Natural killer cell (primary cell): ENCODE data around the gene OR5K1. TPM values are rescaled to one million over a fixed set of nuclear protein-coding genes. Genes with fewer than 3 reads are reported as not detected.

Source experiments
- ATAC-seq, 3 donors: fragments of 150-1000 bp in 2 of 3; fragments of 200-7000 bp in 1 of 3; cut with Tn5 transposase; 1 replicate in 1 of 3; 2 replicates in 2 of 3; pipeline ENCODE4 v1.10.0; 2021; ENCODE audit warnings: mild to moderate bottlenecking in 2 of 3, moderate library complexity in 2 of 3
- DNase-seq, 2 donors: peaks; one replicate each; pipeline versions ENCODE4 v3.0.0 to v3.0.0-alpha.2; 2013 to 2021; ENCODE audit warnings: mixed read lengths in 1 of 2
- H3K27ac ChIP-seq: one replicate; pipeline ENCODE4 v1.5.1; 2013; ENCODE audit warnings: mild to moderate bottlenecking, low read length
- H3K27me3 ChIP-seq: one replicate; pipeline ENCODE4 v1.6.1; 2013; ENCODE audit warnings: low read length; ENCODE audit not compliant: control insufficient read depth, insufficient read depth
- H3K36me3 ChIP-seq: one replicate; pipeline ENCODE4 v1.6.1; 2013; ENCODE audit warnings: low read length; ENCODE audit not compliant: control insufficient read depth, insufficient read depth
- H3K4me1 ChIP-seq: one replicate; pipeline ENCODE4 v1.6.1; 2013; ENCODE audit warnings: low read length; ENCODE audit not compliant: control insufficient read depth, insufficient read depth
- H3K4me3 ChIP-seq: one replicate; pipeline ENCODE4 v1.5.1; 2013; ENCODE audit warnings: low read length
- H3K9me3 ChIP-seq: one replicate; pipeline ENCODE4 v1.6.1; 2013; ENCODE audit warnings: low read length; ENCODE audit not compliant: control insufficient read depth, insufficient read depth
- H3K27ac Mint-ChIP-seq, 2 donors: one replicate each; pipeline ENCODE4 v1.8.0; 2022; ENCODE audit warnings: mild to moderate bottlenecking in 2 of 2, mixed read lengths in 2 of 2, moderate library complexity in 1 of 2
- H3K27me3 Mint-ChIP-seq, 2 donors: one replicate each; pipeline ENCODE4 v1.8.0; 2022; ENCODE audit warnings: low read depth in 2 of 2, mixed read lengths in 2 of 2
- H3K36me3 Mint-ChIP-seq: one replicate; pipeline ENCODE4 v1.8.0; 2022; ENCODE audit warnings: mixed read lengths
- H3K4me1 Mint-ChIP-seq, 2 donors: one replicate each; pipeline ENCODE4 v1.8.0; 2022; ENCODE audit warnings: mixed read lengths in 2 of 2
- H3K4me3 Mint-ChIP-seq: one replicate; pipeline ENCODE4 v1.8.0; 2022; ENCODE audit warnings: mild to moderate bottlenecking, moderate library complexity, mixed read lengths
- H3K9me3 Mint-ChIP-seq, 2 donors: one replicate each; pipeline ENCODE4 v1.8.0; 2022; ENCODE audit warnings: mixed read lengths in 2 of 2
- WGBS: methylation state at CpG from one replicate; pipeline ENCODE4 v1.1.7; 2013; ENCODE audit warnings: missing lambda C conversion rate; ENCODE audit not compliant: insufficient coverage; 5-methylcytosine and 5-hydroxymethylcytosine counted together
- intact Hi-C: fragments of 100-400 bp; cut with micrococcal nuclease; formaldehyde crosslinking; loops from one replicate; pipeline ENCODE4 v1.14.2; 2022
- total RNA-seq, 4 donors: library from RNA; stranded (reverse); fragments of 120-200 nt in 1 of 4; gene quantifications; one replicate each; pipeline versions ENCODE4 v1.2.3 to v1.2.4, GENCODE V29; 2013 to 2022
- TF ChIP-seq, protein P1 (sequence below): fragments of 200-600 bp; IDR thresholded peaks from one replicate; pipeline ENCODE4 v1.8.0; 2022; ENCODE audit warnings: antibody characterized with exemption

OR5K1 gene
- total RNA-seq, 3 donors from 2014 or later (not counting 1 experiment from before 2014, with no cell fraction given), result not detected

DNA sequence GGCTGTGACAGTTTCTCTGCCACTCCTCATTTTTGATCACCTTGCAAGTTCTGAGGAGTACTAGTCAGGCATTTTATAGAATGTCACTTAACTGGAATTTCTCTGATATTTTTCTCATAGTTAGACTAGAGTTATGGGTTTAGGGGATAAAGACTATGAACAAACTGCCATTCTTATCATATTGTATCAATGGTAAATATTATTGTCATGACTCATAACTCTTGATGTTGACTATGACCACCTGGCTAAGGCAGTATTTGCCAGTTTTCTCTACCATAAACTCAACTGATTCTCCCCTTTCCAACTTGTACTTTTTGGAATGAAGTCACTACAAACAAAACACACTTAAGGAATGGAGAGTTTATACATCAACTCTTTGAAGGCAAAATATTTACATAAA lies 22.7 kb upstream of the OR5K1 start:
- H3K9me3 Mint-ChIP-seq, result no peaks in the 10 kb centered on the region
- intact Hi-C loops, result no loop called here

DNA sequence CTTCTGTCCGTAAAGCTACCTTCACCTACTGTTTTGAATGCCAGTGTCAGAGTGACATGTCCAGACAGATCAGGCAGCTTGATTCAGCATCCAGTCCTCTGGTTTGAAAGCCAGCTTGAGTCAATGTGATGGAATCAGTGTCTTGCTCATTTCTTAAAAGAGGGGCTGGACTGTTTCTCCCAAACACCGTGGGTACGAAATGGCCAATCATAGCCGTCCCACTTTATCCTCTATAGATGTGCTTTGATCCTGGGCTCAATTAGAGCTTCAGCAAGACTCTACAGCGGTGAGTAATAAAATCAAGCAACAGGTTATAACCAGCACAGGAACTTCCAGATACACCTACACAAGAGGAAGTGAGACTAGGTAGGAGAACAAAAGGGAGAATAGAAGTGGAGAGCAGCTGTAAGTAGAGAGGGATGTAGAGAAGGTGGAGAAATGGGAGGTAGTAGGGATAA lies 17.0 kb upstream of the OR5K1 start:
- no peak overlapping the region for H3K27ac ChIP-seq
- Mint-ChIP-seq H3K27me3 (peaks cover 11 to 27% of the 10 kb centered on the region in 2 donors), H3K4me3 (no peak overlapping the region), H3K4me1 (no peaks in the 10 kb centered on the region), H3K27ac (no peak overlapping the region), H3K9me3 (peaks cover 0 to 4% of the 10 kb centered on the region in 2 donors), H3K36me3 (no peaks in the 10 kb centered on the region)
- intact Hi-C loops, result no loop called here
- ATAC-seq (no peak), DNase-seq (no peak)
- H3K27me3 ChIP-seq, result peaks cover 5% of the 10 kb centered on the region
- 84% methylated on average over 5 of the region's 5 CpGs for WGBS
- no peak overlapping the region for H3K4me3 ChIP-seq
- peaks cover 3% of the 10 kb centered on the region for H3K4me1 ChIP-seq
- no peaks in the 10 kb centered on the region for H3K36me3 ChIP-seq
- no peaks in the 10 kb centered on the region for H3K9me3 ChIP-seq
- TF ChIP-seq, protein P1, sequence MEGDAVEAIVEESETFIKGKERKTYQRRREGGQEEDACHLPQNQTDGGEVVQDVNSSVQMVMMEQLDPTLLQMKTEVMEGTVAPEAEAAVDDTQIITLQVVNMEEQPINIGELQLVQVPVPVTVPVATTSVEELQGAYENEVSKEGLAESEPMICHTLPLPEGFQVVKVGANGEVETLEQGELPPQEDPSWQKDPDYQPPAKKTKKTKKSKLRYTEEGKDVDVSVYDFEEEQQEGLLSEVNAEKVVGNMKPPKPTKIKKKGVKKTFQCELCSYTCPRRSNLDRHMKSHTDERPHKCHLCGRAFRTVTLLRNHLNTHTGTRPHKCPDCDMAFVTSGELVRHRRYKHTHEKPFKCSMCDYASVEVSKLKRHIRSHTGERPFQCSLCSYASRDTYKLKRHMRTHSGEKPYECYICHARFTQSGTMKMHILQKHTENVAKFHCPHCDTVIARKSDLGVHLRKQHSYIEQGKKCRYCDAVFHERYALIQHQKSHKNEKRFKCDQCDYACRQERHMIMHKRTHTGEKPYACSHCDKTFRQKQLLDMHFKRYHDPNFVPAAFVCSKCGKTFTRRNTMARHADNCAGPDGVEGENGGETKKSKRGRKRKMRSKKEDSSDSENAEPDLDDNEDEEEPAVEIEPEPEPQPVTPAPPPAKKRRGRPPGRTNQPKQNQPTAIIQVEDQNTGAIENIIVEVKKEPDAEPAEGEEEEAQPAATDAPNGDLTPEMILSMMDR, result no peak

More for the DNA sequence above, 22.7 kb upstream of the OR5K1 start:
- DNase-seq, result no peak
- H3K4me3 ChIP-seq, result no peak overlapping the region
- ATAC-seq, result no peak
- H3K9me3 ChIP-seq, result no peaks in the 10 kb centered on the region
- Mint-ChIP-seq H3K4me3 (no peak overlapping the region), H3K4me1 (no peaks in the 10 kb centered on the region), H3K27me3 (peaks cover 7 to 21% of the 10 kb centered on the region in 2 donors), H3K27ac (no peak overlapping the region), H3K36me3 (no peaks in the 10 kb centered on the region)
- H3K36me3 ChIP-seq, result no peaks in the 10 kb centered on the region
- H3K4me1 ChIP-seq, result no peaks in the 10 kb centered on the region
- peaks cover 3% of the 10 kb centered on the region for H3K27me3 ChIP-seq
- no peak overlapping the region for H3K27ac ChIP-seq
- TF ChIP-seq, protein P1, result no peak

DNA sequence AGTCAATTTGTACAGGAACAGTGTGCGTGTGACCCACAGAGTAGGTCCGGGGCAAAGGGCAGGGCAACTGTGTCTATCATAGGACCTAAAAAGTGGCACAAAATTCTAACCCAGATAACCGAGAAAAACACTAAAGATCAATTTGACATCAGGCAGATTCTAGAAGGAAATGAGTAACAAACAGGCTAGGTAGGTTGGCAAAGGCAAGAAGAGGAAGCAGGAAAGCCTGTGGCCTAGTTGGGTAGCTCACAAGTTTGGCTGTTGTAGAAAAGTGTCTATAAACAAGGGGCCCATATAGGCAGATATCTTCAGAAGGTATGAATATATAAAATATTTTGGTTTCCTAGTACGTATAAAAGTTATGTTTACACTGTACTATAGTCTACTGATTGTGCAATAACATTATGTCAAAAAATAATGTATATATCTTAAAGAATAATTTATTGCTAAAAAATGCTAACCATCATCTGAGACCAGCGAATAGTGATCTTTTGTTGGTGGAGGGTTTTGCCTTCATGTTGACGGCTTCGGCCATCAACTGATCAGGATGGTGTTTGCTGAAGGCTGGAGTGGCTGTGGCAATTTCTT lies 13.3 kb upstream of the OR5K1 start:
- peaks cover 2% of the 10 kb centered on the region for H3K27me3 ChIP-seq
- ATAC-seq (no peak), DNase-seq (no peak)
- no peak overlapping the region for H3K27ac ChIP-seq
- no peak overlapping the region for H3K27ac Mint-ChIP-seq
- H3K36me3 Mint-ChIP-seq, result no peaks in the 10 kb centered on the region
- TF ChIP-seq, protein P1, result no peak
- peaks cover 3% of the 10 kb centered on the region for H3K4me1 ChIP-seq
- H3K4me1 Mint-ChIP-seq, result no peaks in the 10 kb centered on the region
- intact Hi-C loops, result no loop called here
- WGBS, result 88% methylated on average over 6 of the region's 7 CpGs
- no peaks in the 10 kb centered on the region for H3K36me3 ChIP-seq
- H3K27me3 Mint-ChIP-seq, result peaks cover 8 to 12% of the 10 kb centered on the region in 2 donors
- no peaks in the 10 kb centered on the region for H3K9me3 ChIP-seq
- H3K4me3 Mint-ChIP-seq, result no peak overlapping the region
- no peak overlapping the region for H3K4me3 ChIP-seq
- peaks cover 0 to 4% of the 10 kb centered on the region in 2 donors for H3K9me3 Mint-ChIP-seq

DNA sequence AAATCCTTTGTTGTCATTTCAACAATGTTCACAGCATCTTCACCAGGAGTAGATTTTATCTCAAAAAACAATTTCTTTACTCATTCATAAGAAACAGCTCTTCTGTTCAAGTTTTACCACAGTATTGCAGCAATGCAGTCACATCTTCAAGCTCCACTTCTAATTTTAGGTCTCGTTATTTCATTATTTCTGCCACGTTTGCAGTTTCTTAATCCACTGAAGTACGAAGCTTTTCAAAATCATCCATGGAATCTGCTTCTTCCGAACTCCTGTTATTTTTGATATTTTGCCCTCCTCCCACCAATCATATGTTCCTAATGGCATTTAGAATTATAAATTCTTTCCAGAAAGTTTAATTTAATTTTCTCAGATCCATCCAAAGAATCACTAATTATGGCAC lies 12.6 kb upstream of the OR5K1 start:
- Mint-ChIP-seq H3K9me3 (peaks cover 0 to 4% of the 10 kb centered on the region in 2 donors), H3K4me3 (no peak overlapping the region), H3K4me1 (no peaks in the 10 kb centered on the region), H3K27ac (no peak overlapping the region), H3K36me3 (no peaks in the 10 kb centered on the region), H3K27me3 (peaks cover 4 to 7% of the 10 kb centered on the region in 2 donors)
- intact Hi-C loops, result no loop called here
- Histone ChIP-seq H3K36me3 (no peaks in the 10 kb centered on the region), H3K9me3 (no peaks in the 10 kb centered on the region), H3K27ac (no peak overlapping the region), H3K4me3 (no peak overlapping the region), H3K27me3 (peaks cover 2% of the 10 kb centered on the region), H3K4me1 (peaks cover 3% of the 10 kb centered on the region)
- DNase-seq, result no peak
- TF ChIP-seq, protein P1, result no peak
- 98% methylated on average over 4 of the region's 4 CpGs for WGBS
- ATAC-seq, result no peak
